ENCODE data around the gene ULK4. TPM values are rescaled to one million over a fixed set of nuclear protein-coding genes. Genes with fewer than 3 reads are reported as not detected.

Gene ULK4
- total RNA-seq, 1 donor from 2014 or later = 10.2 TPM

GRCh38 chr3:41212088-41212487 lies 749.8 kb downstream of the ULK4 start:
- peaks cover 6% of the 10 kb centered on the region for H3K36me3 Mint-ChIP-seq (ENCODE audit: low read depth, unreplicated experiment)
- TF ChIP-seq, protein P1, sequence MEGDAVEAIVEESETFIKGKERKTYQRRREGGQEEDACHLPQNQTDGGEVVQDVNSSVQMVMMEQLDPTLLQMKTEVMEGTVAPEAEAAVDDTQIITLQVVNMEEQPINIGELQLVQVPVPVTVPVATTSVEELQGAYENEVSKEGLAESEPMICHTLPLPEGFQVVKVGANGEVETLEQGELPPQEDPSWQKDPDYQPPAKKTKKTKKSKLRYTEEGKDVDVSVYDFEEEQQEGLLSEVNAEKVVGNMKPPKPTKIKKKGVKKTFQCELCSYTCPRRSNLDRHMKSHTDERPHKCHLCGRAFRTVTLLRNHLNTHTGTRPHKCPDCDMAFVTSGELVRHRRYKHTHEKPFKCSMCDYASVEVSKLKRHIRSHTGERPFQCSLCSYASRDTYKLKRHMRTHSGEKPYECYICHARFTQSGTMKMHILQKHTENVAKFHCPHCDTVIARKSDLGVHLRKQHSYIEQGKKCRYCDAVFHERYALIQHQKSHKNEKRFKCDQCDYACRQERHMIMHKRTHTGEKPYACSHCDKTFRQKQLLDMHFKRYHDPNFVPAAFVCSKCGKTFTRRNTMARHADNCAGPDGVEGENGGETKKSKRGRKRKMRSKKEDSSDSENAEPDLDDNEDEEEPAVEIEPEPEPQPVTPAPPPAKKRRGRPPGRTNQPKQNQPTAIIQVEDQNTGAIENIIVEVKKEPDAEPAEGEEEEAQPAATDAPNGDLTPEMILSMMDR (IDR thresholded peaks at IDR 0.05; ENCODE audit: unreplicated experiment) = no peak
- H3K4me1 Mint-ChIP-seq (ENCODE audit: unreplicated experiment) = peaks cover 66% of the 10 kb centered on the region
- DNase-seq (ENCODE audit: low spot score) = no peak
- no peaks in the 10 kb centered on the region for H3K9me3 Mint-ChIP-seq (ENCODE audit: unreplicated experiment)
- no peak overlapping the region for H3K4me3 Mint-ChIP-seq (ENCODE audit: unreplicated experiment)
- H3K27me3 Mint-ChIP-seq (ENCODE audit: unreplicated experiment) = peaks cover 7% of the 10 kb centered on the region
- no peak overlapping the region for H3K27ac Mint-ChIP-seq (ENCODE audit: unreplicated experiment)

GRCh38 chr3:41210966-41211365 lies 750.9 kb downstream of the ULK4 start:
- no peak for DNase-seq (ENCODE audit: low spot score)
- Mint-ChIP-seq H3K4me1 (ENCODE audit: unreplicated experiment) (peaks cover 71% of the 10 kb centered on the region), H3K27me3 (ENCODE audit: unreplicated experiment) (peaks cover 5% of the 10 kb centered on the region), H3K36me3 (ENCODE audit: low read depth, unreplicated experiment) (peaks cover 6% of the 10 kb centered on the region), H3K4me3 (ENCODE audit: unreplicated experiment) (no peak overlapping the region), H3K27ac (ENCODE audit: unreplicated experiment) (no peak overlapping the region), H3K9me3 (ENCODE audit: unreplicated experiment) (no peaks in the 10 kb centered on the region)
- TF ChIP-seq, protein P1 (IDR thresholded peaks at IDR 0.05; ENCODE audit: unreplicated experiment) = no peak

- peaks cover 5% of the 10 kb centered on the region for H3K27me3 Mint-ChIP-seq (ENCODE audit: unreplicated experiment)
Measured at GRCh38 chr3:41209646-41210045, 752.3 kb downstream of the ULK4 start.

DNA sequence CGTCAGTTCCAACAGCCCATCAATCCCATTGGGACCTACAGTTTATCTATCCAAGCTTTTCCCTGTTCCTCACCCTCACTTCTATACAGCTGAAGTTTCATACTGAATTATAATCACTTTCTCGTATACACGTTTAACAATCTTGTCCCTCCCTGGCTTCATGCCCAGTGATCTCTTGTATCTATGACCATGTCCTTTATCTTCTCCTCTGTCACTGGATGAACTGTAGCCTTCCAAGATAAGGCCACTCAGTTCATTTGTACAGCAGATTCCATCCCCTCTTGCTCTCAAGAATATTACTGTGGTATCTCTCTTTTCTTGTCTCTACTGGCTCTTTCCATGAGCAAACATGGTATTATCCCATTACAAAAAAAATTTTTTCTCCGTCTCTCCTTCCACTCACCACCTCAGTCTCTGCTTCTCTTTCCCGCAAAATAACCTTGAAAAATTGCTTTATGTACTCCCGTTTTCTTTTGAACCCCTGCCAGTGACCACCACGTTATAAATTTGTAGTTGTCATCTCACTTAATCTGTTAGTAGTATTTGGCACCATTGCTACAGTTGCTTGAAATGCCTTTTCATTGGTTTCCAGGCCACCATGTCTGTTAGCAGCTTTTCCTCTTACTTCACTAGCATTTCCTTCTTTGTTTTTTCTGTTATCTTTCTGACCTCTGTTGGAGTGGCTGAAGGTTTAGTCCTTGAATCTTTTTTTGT lies 753.2 kb downstream of the ULK4 start:
- peaks cover 81% of the 10 kb centered on the region for H3K4me1 Mint-ChIP-seq (ENCODE audit: unreplicated experiment)
- TF ChIP-seq, protein P1 (IDR thresholded peaks at IDR 0.05; ENCODE audit: unreplicated experiment) = no peak
- peaks cover 6% of the 10 kb centered on the region for H3K36me3 Mint-ChIP-seq (ENCODE audit: low read depth, unreplicated experiment)
- H3K9me3 Mint-ChIP-seq (ENCODE audit: unreplicated experiment) = no peaks in the 10 kb centered on the region
- DNase-seq (ENCODE audit: low spot score) = no peak
- peak overlapping the region; percentile 10 for H3K4me3 Mint-ChIP-seq (ENCODE audit: unreplicated experiment)
- peaks cover 5% of the 10 kb centered on the region for H3K27me3 Mint-ChIP-seq (ENCODE audit: unreplicated experiment)
- H3K27ac Mint-ChIP-seq (ENCODE audit: unreplicated experiment) = no peak overlapping the region

More at GRCh38 chr3:41209646-41210045, 752.3 kb downstream of the ULK4 start:
- Mint-ChIP-seq H3K4me1 (ENCODE audit: unreplicated experiment) (peaks cover 76% of the 10 kb centered on the region), H3K36me3 (ENCODE audit: low read depth, unreplicated experiment) (peaks cover 6% of the 10 kb centered on the region), H3K4me3 (ENCODE audit: unreplicated experiment) (no peak overlapping the region), H3K9me3 (ENCODE audit: unreplicated experiment) (no peaks in the 10 kb centered on the region), H3K27ac (ENCODE audit: unreplicated experiment) (peak overlapping the region; percentile 62)
- TF ChIP-seq, protein P1 (IDR thresholded peaks at IDR 0.05; ENCODE audit: unreplicated experiment) = no peak
- no peak for DNase-seq (ENCODE audit: low spot score)

DNA sequence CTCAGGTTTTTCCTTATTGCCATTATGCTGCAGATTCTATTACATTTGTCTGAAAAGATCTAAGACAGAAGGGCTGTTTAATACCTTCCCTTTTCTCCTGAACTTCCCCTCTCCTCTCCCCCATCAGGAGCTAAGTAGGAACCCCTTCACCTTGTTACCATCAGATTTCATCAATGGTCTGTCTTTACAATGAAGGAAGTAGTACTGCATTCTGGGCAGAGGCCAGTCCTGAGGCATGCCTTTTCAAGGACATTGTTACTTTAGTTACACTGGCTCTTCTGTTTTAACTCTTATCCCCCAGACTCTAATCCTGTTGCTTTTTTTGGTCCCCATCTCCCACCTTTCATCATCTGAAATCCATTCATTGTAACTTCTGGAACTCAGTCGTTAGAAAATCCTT lies 754.5 kb downstream of the ULK4 start:
- Mint-ChIP-seq H3K27ac (ENCODE audit: unreplicated experiment) (peak overlapping the region; percentile 54), H3K36me3 (ENCODE audit: low read depth, unreplicated experiment) (peaks cover 6% of the 10 kb centered on the region), H3K27me3 (ENCODE audit: unreplicated experiment) (peaks cover 5% of the 10 kb centered on the region), H3K4me1 (ENCODE audit: unreplicated experiment) (peaks cover 76% of the 10 kb centered on the region), H3K4me3 (ENCODE audit: unreplicated experiment) (peak overlapping the region; percentile 69), H3K9me3 (ENCODE audit: unreplicated experiment) (no peaks in the 10 kb centered on the region)
- TF ChIP-seq, protein P1 (IDR thresholded peaks at IDR 0.05; ENCODE audit: unreplicated experiment) = no peak
- DNase-seq (ENCODE audit: low spot score) = no peak

Data from endothelial cell (in vitro differentiated cells).